Transverse colon (tissue), 4 donors: Measurements from ENCODE around the gene DLG5. TPM values are rescaled to one million over a fixed set of nuclear protein-coding genes. Genes with fewer than 3 reads are reported as not detected.

Experiments
- DNase-seq: peaks from one replicate; pipeline ENCODE4 v3.0.0-alpha.2; 2019
- H3K27ac ChIP-seq, 4 donors: fragments of 200-600 bp; sonication (generic); 2 replicates each; pipeline ENCODE4 v1.5.1; 2016 to 2018; ENCODE audit warnings: inconsistent platforms in 4 of 4
- H3K27me3 ChIP-seq: fragments of 200-600 bp; sonication (generic); 2 replicates; pipeline ENCODE4 v1.5.1; 2017; ENCODE audit warnings: inconsistent platforms
- H3K36me3 ChIP-seq, 4 donors: fragments of 200-600 bp; sonication (generic); 2 replicates each; pipeline ENCODE4 v1.5.1; 2017 to 2019; ENCODE audit warnings: inconsistent platforms in 4 of 4
- H3K4me1 ChIP-seq, 4 donors: fragments of 200-600 bp; sonication (generic); 2 replicates each; pipeline ENCODE4 v1.5.1; 2017 to 2020; ENCODE audit warnings: inconsistent platforms in 4 of 4
- H3K4me3 ChIP-seq, 4 donors: fragments of 200-600 bp; sonication (generic); 1 replicate in 1 of 4; 2 replicates in 3 of 4; pipeline versions ENCODE4 v1.5.1 to v1.6.1; 2017 to 2019; ENCODE audit warnings: inconsistent platforms in 4 of 4
- H3K9me3 ChIP-seq, 2 donors: fragments of 200-600 bp; sonication (generic); 2 replicates each; pipeline ENCODE4 v1.5.1; 2017 to 2019; ENCODE audit warnings: inconsistent platforms in 2 of 2
- EP300 ChIP-seq: sonication (generic); formaldehyde crosslinking; IDR thresholded peaks from one replicate; pipeline ENCODE4 v1.6.1; 2017; ENCODE audit warnings: antibody characterized with exemption, low read depth
- POLR2A ChIP-seq: fragments of 450-650 bp; IDR thresholded peaks from one replicate; pipeline ENCODE4 v1.6.1; 2016; ENCODE audit warnings: antibody characterized with exemption, mild to moderate bottlenecking, moderate library complexity
- POLR2AphosphoS5 ChIP-seq, 3 donors: sonication (generic); formaldehyde crosslinking; IDR thresholded peaks; one replicate each; pipeline ENCODE4 v1.6.1; 2016; ENCODE audit warnings: antibody characterized with exemption in 3 of 3
- WGBS, 2 donors: methylation state at CpG; one replicate each; pipeline ENCODE4 v1.1.5; 2018; ENCODE audit warnings: low coverage in 1 of 2; 5-methylcytosine and 5-hydroxymethylcytosine counted together
- in situ Hi-C, 4 donors: fragments of 200-750 bp; cut with MboI; loops; one replicate each; pipeline versions ENCODE4 v1.15.0 to v1.15.1; 2017; ENCODE audit warnings: low sequenced_read_pairs in 3 of 4, low pct_ligation_motif_present in 1 of 4, low pct_unique_long_range_greater_than_20kb in 1 of 4
- intact Hi-C: fragments of 100-400 bp; cut with DNase I; formaldehyde crosslinking; loops from one replicate; pipeline ENCODE4 v1.15.1; 2023; ENCODE audit warnings: low total_unique reads
- total RNA-seq, 4 donors: library from RNA; depleted of rRNA; stranded (reverse); fragments of >200 nt; gene quantifications; one replicate each; pipeline ENCODE4 v1.1.0, GENCODE V29; 2016
- TF ChIP-seq, protein P1 (sequence below), 5 experiments: fragments of 200-600 bp in 3 of 5; fragments of 450-650 bp in 2 of 5; sonication (generic) in 3 of 5; IDR thresholded peaks; 1 replicate in 2 of 5; 2 replicates in 3 of 5; pipeline ENCODE4 v1.5.1; 2016 to 2017; ENCODE audit warnings: antibody characterized with exemption in 5 of 5, inconsistent platforms in 3 of 5, mild to moderate bottlenecking in 2 of 5, moderate library complexity in 1 of 5

Gene DLG5
- total RNA-seq, 4 donors from 2014 or later, result 31.4 to 90.1 (median 44.6) TPM

DNA sequence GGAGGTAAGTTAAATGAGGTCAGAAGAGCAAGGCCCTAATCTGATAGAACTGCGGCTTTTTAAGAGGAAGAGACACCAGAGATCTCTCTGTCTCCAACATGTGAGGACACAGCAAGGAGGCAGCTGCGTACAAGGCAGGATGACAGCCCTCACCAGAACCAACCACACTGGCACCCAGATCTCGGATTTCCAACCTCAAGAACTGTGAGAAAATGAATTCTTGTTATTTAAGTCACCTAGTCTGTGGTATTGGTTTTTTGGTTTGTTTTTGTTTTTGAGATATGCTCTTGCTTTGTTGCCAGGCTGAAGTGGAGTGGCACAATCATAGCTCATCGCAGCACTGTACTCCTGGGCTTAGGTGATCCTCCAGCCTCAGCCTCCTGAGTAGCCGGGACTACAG is 127.2 kb downstream of the DLG5 start:
- H3K27me3 ChIP-seq, result no peaks in the 10 kb centered on the region
- H3K4me3 ChIP-seq, result no peak overlapping the region
- no peak for TF ChIP-seq POLR2AphosphoS5 (IDR thresholded peaks at IDR 0.05)
- TF ChIP-seq, protein P1, sequence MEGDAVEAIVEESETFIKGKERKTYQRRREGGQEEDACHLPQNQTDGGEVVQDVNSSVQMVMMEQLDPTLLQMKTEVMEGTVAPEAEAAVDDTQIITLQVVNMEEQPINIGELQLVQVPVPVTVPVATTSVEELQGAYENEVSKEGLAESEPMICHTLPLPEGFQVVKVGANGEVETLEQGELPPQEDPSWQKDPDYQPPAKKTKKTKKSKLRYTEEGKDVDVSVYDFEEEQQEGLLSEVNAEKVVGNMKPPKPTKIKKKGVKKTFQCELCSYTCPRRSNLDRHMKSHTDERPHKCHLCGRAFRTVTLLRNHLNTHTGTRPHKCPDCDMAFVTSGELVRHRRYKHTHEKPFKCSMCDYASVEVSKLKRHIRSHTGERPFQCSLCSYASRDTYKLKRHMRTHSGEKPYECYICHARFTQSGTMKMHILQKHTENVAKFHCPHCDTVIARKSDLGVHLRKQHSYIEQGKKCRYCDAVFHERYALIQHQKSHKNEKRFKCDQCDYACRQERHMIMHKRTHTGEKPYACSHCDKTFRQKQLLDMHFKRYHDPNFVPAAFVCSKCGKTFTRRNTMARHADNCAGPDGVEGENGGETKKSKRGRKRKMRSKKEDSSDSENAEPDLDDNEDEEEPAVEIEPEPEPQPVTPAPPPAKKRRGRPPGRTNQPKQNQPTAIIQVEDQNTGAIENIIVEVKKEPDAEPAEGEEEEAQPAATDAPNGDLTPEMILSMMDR (IDR thresholded peaks at IDR 0.05), result no peak
- TF ChIP-seq POLR2A, result no peak
- no peak for TF ChIP-seq EP300
- no peak for DNase-seq
- intact Hi-C loops (no loop called here), in situ Hi-C loops (no loop called here)
- H3K9me3 ChIP-seq, result no peaks in the 10 kb centered on the region
- H3K4me1 ChIP-seq, result no peaks in the 10 kb centered on the region
- H3K36me3 ChIP-seq, result peaks cover 0 to 17% (median 4%) of the 10 kb centered on the region in 4 donors
- WGBS, 2 donors, result 93 to 100% methylated on average over 3 to 5 of the region's 5 CpGs
- H3K27ac ChIP-seq, result no peak overlapping the region

DNA sequence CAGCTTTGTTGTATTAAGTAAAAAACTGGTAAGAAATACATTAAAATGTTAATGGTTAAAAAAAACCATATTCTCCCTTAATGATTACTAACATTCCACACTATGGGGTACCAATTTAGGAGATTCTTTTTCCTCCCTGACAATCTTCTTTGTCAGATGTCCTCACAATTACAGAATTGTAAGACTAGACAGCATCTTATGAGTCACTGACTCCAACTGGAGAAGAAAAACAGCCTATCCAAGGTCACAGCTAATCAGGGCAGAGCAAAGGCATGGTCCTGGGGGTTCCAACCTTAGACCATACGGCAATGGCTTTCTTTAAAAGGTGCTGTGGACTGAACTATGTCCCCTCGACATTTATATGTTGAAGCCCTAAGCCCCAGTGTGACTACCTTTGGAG is 127.6 kb downstream of the DLG5 start:
- H3K27me3 ChIP-seq, result no peaks in the 10 kb centered on the region
- WGBS, 2 donors, result 87% methylated on average over 2 of the region's 2 CpGs; no CpG with 5 or more reads in 1 of the 2 donors
- no peak overlapping the region for H3K27ac ChIP-seq
- intact Hi-C loops, result no loop called here
- no peak for DNase-seq
- H3K4me3 ChIP-seq, result no peak overlapping the region
- H3K36me3 ChIP-seq, result peaks cover 0 to 22% (median 4%) of the 10 kb centered on the region in 4 donors
- in situ Hi-C loops, result no loop called here
- no peak for TF ChIP-seq EP300
- no peak for TF ChIP-seq POLR2A
- no peak for TF ChIP-seq POLR2AphosphoS5 (IDR thresholded peaks at IDR 0.05)
- TF ChIP-seq, protein P1 (IDR thresholded peaks at IDR 0.05), result no peak
- no peaks in the 10 kb centered on the region for H3K9me3 ChIP-seq
- H3K4me1 ChIP-seq, result no peaks in the 10 kb centered on the region

DNA sequence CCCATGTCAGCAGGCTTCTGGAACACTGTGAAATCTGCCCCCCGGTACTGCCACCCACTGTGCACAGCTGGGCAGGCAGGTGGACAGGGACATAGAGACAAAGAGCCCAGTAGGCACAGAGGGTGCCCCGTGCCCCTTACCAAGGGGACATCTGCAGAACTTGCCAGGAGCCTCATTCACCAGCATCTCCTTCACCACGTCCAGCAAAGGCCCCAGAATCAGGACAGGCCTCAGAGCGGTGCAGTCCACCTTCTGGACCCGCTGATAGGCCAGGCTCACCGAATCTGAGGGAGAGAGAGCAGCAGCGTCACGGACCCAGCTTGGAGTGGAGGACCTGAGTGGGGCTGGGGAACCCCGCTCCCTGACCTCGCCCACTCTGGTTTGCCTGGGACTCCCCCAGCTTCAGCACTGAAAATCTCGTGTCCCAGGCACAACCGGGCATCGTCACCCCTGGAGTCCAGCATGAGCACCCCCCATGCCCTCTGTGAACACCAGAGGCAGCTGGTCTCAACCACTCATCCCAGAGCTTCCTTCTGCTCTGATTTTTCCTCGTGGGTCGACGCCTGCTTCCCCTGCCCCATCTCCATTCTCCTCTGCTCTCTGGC is 130.1 kb downstream of the DLG5 start:
- no peaks in the 10 kb centered on the region for H3K9me3 ChIP-seq
- H3K4me3 ChIP-seq, result no peak overlapping the region
- TF ChIP-seq POLR2A, result no peak
- TF ChIP-seq POLR2AphosphoS5 (IDR thresholded peaks at IDR 0.05), result no peak
- TF ChIP-seq EP300, result no peak
- TF ChIP-seq, protein P1 (IDR thresholded peaks at IDR 0.05), result no peak
- peaks cover 0 to 38% (median 4%) of the 10 kb centered on the region in 4 donors for H3K36me3 ChIP-seq
- 60 to 86% methylated on average over 1 to 16 of the region's 16 CpGs for WGBS, 2 donors
- intact Hi-C loops (no loop called here), in situ Hi-C loops (no loop called here)
- H3K4me1 ChIP-seq, result no peaks in the 10 kb centered on the region
- no peaks in the 10 kb centered on the region for H3K27me3 ChIP-seq
- H3K27ac ChIP-seq, result no peak overlapping the region
- no peak for DNase-seq

DNA sequence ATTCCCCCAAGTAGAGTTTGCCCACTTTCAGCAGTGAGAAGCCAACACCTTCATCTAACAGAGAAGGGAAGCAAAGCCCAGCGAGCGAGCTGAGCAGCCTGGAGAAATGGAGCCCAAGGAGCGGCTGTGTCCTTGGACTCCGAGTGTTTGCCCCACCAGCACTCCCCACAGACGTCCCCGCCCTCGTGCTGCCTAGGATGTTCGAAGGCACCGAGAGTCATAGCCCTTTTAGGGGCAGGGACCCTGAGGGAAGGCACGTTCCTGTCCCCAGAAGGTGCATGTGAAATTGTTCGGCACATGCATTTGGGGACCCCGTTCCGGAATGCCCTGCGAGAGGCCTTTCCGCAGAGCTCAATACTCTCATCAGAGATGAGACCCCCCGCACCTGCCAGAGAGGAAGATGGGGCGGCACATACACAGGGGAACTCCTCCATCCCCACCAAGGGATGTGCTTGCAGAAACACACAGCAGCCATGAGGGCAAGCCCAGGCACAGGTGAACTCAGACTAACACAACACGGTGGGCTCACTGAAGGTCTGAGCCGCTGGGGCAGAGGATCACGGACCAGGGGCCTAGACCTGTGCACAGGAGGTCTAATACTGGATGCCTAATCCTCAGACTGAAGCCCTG is 131.0 kb downstream of the DLG5 start:
- Histone ChIP-seq H3K27me3 (no peaks in the 10 kb centered on the region), H3K27ac (no peak overlapping the region), H3K36me3 (peaks cover 0 to 41% (median 4%) of the 10 kb centered on the region in 4 donors), H3K4me1 (no peaks in the 10 kb centered on the region), H3K4me3 (no peak overlapping the region), H3K9me3 (no peaks in the 10 kb centered on the region)
- DNase-seq, result no peak
- intact Hi-C loops (no loop called here), in situ Hi-C loops (no loop called here)
- TF ChIP-seq, protein P1 (IDR thresholded peaks at IDR 0.05), result no peak
- TF ChIP-seq EP300, result no peak
- no peak for TF ChIP-seq POLR2AphosphoS5 (IDR thresholded peaks at IDR 0.05)
- TF ChIP-seq POLR2A, result no peak
- 91% methylated on average over 20 of the region's 20 CpGs; no CpG with 5 or more reads in 1 of the 2 donors for WGBS, 2 donors
